ENCODE results near the gene OSBP2. TPM values are rescaled to one million over a fixed set of nuclear protein-coding genes. Genes with fewer than 3 reads are reported as not detected.

OSBP2 gene, protein sequence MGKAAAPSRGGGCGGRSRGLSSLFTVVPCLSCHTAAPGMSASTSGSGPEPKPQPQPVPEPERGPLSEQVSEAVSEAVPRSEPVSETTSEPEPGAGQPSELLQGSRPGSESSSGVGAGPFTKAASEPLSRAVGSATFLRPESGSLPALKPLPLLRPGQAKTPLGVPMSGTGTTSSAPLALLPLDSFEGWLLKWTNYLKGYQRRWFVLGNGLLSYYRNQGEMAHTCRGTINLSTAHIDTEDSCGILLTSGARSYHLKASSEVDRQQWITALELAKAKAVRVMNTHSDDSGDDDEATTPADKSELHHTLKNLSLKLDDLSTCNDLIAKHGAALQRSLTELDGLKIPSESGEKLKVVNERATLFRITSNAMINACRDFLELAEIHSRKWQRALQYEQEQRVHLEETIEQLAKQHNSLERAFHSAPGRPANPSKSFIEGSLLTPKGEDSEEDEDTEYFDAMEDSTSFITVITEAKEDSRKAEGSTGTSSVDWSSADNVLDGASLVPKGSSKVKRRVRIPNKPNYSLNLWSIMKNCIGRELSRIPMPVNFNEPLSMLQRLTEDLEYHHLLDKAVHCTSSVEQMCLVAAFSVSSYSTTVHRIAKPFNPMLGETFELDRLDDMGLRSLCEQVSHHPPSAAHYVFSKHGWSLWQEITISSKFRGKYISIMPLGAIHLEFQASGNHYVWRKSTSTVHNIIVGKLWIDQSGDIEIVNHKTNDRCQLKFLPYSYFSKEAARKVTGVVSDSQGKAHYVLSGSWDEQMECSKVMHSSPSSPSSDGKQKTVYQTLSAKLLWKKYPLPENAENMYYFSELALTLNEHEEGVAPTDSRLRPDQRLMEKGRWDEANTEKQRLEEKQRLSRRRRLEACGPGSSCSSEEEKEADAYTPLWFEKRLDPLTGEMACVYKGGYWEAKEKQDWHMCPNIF
- total RNA-seq, result 1 to 10 TPM; 1.2 to 1.6 TPM
- polyA plus RNA-seq (2013, experiment 1 of 2), result 0.77 TPM
- polyA plus RNA-seq (2013, experiment 2 of 2), result 1.4 TPM
- total RNA-seq, result 0.72 to 5.1 (median 2.3) reads per million in 172 experiments

- Histone ChIP-seq H3K27ac (ENCODE audit: low read depth in 1 of 2, low read length in 2 of 2) (no peak within 1 kb of the TSS), H3K9me3 (ENCODE audit: control insufficient read depth in 1 of 2, insufficient read depth in 1 of 2, low read length in 2 of 2) (no peaks in the 10 kb centered on the region), H3K4me3 (ENCODE audit: low read length) (peak within 1 kb of the TSS; percentile 67), H3K4me1 (ENCODE audit: insufficient read depth, low read length) (peaks cover 17% of the 10 kb centered on the region), H3K36me3 (ENCODE audit: insufficient read depth, low read length) (no peaks in the 10 kb centered on the region), H3K27me3 (ENCODE audit: control insufficient read depth in 1 of 2, insufficient read depth in 2 of 2, low read length in 2 of 2) (no peaks in the 10 kb centered on the region)
- POLR2A ChIA-PET, result interaction anchor here (1.7 kb wide), 1 partner anchor 59 kb away, joined by 6 read pairs; the partner anchor contains the start of gene SLC35E4
- CTCF ChIA-PET, result interaction anchor here (1.0 to 1.3 kb wide), 2 partner anchors 27 to 61 kb away, joined by 3 to 4 read pairs; partner anchors contain the start of gene DUSP18
- DNase-seq, result peak in 12 of 14 experiments; percentile 3 to 58 (median 22)
- peaks cover 24% of the 10 kb centered on the region for H3K27me3 Mint-ChIP-seq
- peak within 1 kb of the TSS; percentile 93 for H3K4me3 Mint-ChIP-seq
- TF ChIP-seq, protein P1, sequence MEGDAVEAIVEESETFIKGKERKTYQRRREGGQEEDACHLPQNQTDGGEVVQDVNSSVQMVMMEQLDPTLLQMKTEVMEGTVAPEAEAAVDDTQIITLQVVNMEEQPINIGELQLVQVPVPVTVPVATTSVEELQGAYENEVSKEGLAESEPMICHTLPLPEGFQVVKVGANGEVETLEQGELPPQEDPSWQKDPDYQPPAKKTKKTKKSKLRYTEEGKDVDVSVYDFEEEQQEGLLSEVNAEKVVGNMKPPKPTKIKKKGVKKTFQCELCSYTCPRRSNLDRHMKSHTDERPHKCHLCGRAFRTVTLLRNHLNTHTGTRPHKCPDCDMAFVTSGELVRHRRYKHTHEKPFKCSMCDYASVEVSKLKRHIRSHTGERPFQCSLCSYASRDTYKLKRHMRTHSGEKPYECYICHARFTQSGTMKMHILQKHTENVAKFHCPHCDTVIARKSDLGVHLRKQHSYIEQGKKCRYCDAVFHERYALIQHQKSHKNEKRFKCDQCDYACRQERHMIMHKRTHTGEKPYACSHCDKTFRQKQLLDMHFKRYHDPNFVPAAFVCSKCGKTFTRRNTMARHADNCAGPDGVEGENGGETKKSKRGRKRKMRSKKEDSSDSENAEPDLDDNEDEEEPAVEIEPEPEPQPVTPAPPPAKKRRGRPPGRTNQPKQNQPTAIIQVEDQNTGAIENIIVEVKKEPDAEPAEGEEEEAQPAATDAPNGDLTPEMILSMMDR (IDR thresholded peaks at IDR 0.05), result no peak
- H3K9me3 Mint-ChIP-seq, result no peaks in the 10 kb centered on the region
- intact Hi-C loops (cut with DNase I, micrococcal nuclease), result loop anchor here in 1 of 2 experiments (10.0 kb wide), 1 partner anchor 60 kb away; the partner anchor contains the start of gene SLC35E4
- H3K4me1 Mint-ChIP-seq (ENCODE audit: low read depth), result peaks cover 14% of the 10 kb centered on the region
- H3K27ac Mint-ChIP-seq, result peak within 1 kb of the TSS; percentile 50
- H3K36me3 Mint-ChIP-seq (ENCODE audit: low read depth), result no peaks in the 10 kb centered on the region
- peak; percentile 51 for ATAC-seq (ENCODE audit: poor library complexity)
Measured at GRCh38 chr22:30694640-30695350, at the start of gene OSBP2. Gene OSBP2 (plus strand): TSS chr22:30694874. CDS start chr22:30694910, 36 bp downstream.

DNA sequence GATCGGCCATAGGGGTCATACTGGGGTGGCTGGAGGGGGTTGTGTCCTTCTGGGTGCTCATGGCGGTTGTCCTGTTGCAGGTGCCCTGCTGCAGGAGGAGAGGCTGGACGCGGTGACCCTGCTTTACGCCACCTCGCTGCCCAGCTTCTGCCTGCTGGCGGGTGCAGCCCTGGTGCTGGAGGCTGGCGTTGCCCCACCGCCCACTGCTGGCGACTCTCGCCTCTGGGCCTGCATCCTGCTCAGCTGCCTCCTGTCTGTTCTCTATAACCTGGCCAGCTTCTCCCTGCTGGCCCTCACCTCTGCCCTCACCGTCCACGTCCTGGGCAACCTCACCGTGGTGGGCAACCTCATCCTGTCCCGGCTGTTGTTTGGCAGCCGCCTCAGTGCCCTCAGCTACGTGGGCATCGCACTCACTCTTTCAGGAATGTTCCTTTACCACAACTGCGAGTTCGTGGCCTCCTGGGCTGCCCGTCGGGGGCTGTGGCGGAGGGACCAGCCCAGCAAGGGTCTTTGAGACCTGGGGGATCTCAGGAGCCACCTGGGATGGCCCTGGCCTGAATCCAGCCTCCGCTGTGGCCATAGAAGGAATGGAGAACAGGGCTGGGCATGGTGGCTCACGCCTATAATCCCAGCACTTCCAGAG is 48.0 kb upstream of the OSBP2 start:
- intact Hi-C loops (cut with DNase I, micrococcal nuclease), result no loop called here
- ChIA-PET CTCF (no interaction called here), POLR2A (no interaction called here)
- Mint-ChIP-seq H3K9me3 (no peaks in the 10 kb centered on the region), H3K27ac (no peak overlapping the region), H3K4me1 (ENCODE audit: low read depth) (peaks cover 7% of the 10 kb centered on the region), H3K36me3 (ENCODE audit: low read depth) (no peaks in the 10 kb centered on the region), H3K27me3 (no peaks in the 10 kb centered on the region), H3K4me3 (no peak overlapping the region)
- Histone ChIP-seq H3K4me1 (ENCODE audit: insufficient read depth, low read length) (peaks cover 10% of the 10 kb centered on the region), H3K4me3 (ENCODE audit: low read length) (no peak overlapping the region), H3K27ac (ENCODE audit: low read depth in 1 of 2, low read length in 2 of 2) (no peak overlapping the region), H3K9me3 (ENCODE audit: control insufficient read depth in 1 of 2, insufficient read depth in 1 of 2, low read length in 2 of 2) (no peaks in the 10 kb centered on the region), H3K36me3 (ENCODE audit: insufficient read depth, low read length) (no peaks in the 10 kb centered on the region), H3K27me3 (ENCODE audit: control insufficient read depth in 1 of 2, insufficient read depth in 2 of 2, low read length in 2 of 2) (no peaks in the 10 kb centered on the region)
- TF ChIP-seq, protein P1 (IDR thresholded peaks at IDR 0.05), result no peak
- DNase-seq, result no peak
- ATAC-seq (ENCODE audit: poor library complexity), result no peak
